GF-D8 (cell line): ENCODE measurements around the gene UNC13A.
A peak's percentile ranks its signal among the peaks of the same experiment; 100 is the strongest.

ENCODE experiments used
- DNase-seq: peaks from one replicate; lab custom pipeline; 2025; lab: John Stamatoyannopoulos, UW

The UNC13A gene

DNA sequence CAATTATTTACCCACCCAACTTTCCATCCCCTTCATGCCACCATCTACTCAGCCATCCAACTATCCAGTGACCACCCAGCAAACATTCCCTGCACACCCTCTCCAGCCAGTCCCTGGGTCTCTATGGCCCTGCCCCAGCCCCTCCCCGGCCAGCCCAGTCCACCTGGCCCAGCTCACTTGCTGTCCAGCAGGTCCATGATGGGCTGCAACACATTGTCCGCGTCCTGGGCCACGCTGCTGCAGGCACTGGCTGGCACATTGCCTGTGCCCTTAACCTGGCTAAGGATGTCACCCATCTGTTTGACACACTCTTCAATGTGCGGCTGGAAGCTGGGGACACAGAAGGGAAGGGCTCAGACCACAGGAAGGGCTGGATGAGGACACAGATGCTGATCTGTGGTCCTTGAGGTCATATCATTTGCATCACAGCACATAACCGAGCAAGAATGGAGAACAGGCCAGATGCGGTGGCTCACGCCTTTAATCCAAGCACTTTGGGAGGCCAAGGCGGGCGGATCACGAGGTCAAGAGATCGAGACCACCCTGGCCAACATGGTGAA lies 61.6 kb downstream of the UNC13A start:
- DNase-seq: no peak

DNA sequence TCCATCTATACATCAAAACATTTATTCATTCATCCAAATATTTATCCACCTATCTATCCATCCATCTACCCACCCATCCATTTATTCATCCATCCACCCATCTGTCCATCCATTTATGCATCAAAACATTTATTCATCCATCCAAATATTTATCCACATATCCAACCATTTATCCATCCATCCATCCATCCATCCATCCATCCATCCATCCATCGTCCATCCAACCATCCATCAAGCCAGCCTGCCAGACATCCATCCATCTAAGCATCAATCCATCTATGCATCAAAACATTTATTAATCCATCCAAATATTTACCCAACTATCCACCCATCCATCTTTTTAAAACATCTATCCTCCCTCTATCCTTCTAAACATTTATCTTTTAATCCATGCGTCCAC lies 62.2 kb downstream of the UNC13A start:
- DNase-seq: no peak

DNA sequence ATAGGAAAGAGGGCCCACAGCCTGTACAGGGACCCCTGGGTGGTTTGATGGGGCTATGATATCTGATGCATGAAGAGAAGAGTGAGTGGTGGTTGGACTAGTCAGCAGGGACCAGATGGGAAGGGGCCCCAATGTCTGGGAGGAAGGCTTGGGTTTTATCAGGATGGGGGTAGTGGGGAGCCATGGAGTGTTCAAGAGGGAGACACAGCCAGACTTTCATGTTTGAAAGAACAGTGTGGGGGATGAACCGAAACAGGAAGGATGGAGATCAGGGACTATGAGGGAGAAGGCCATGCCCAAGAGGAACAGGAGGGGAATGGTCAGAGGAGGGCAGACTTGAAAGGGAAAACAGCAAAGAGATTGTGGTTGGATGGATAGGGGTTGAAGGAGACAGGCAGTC lies 63.1 kb downstream of the UNC13A start:
- DNase-seq: no peak

DNA sequence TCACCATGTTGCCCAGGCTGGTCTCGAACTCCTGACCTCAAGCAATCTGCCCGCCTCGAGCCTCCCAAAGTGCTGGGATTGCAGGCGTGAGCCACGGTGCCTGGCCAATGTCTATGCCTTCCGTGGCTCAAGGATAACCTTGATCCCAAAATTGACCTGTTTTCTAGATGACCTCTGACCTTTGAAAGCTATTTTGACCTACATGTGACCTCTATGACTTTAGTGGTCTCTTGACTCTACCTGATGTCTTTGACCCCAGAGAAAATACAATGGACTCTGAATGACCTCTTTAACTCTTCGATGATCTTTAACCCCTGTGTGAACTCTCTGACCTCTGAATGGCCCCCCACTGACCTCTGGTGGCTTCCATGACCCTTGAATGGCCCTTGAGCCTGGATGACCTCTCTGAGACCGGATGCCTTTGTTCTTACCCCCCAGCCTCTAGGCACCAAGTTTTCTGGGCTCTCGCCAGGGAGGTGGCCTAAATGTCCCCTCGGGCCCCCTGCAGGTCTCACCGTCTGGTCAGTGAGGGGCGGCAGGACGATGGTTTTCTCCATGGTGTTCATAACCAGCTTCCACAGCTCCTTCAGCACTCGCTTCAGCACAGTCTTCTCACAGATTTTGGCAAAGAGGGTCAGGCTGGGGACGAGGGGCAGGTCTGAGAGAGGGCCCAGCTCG lies 63.7 kb downstream of the UNC13A start:
- DNase-seq: no peak

DNA sequence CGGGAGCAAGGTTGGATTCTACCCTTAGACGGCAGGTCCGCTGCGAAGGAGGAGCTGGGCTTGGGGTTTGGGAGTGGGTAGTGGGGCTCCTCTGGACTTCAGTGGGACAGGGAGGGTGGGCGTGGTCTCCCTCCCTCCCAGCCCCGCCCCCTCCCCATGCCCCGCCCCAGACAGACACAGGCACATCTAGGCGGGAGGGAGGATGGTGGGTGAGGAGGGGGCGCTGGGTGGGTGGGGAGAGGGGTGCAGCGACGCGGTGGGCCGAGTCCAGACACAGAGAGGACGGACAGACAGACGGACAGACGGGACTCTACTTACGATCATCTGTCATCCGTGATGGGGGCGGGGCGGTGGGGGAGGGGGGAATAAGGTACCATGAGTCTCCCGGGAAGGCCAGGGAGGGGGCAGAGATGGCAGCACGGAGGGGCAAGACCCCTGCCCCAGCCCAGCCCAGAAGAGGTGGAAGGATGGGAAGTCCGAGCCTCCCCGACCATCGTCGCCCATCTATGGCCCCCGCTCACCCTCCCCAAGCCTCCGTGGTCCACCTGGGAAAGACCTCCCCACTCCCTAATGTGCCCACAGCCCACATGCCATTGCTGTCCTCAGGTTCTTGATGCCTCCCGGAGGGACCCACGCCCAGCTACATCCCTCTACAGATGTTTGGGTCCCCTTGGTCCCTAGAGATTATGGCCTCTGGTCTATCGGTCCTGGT lies 64.8 kb downstream of the UNC13A start:
- DNase-seq: no peak

DNA sequence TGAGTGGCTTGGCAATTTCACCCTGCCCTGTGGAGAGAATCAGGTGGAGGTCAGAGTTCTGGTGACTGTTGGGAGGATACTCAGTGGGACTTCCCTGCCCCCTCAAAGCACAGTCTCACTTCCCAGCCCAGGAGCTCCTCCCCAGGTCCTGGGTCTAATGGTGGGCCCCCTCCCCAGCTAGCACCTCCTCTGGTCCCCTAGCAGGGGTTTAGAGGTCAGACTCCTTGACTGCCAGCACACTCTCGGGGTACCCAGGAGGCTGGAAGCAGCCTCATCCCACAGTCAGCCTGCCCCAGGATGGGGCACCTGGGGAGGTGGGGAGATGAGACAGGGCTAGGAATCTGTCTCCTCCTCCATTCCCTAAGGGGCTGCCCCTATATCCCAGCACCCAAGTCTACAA lies 67.5 kb downstream of the UNC13A start:
- DNase-seq: no peak

DNA sequence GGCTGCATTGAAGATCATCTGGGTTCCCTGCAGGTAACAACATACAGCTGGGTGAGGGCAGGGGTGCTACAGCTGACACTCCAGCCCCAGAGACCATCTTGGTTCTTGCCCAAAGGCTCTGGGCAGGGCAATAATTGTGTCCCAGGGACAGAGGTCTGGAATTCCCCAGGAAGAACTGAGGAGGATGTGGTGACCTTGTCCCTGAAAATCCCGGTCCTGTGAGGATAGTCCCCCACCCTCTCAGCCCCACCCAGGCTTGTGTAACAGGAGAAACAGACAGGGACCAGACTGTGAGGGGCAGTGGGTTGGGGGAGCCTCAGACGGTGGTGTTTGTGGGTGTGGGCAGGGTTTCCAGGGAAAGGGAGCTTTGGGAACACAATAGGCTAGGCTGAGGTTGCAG lies 69.2 kb downstream of the UNC13A start:
- DNase-seq: no peak

DNA sequence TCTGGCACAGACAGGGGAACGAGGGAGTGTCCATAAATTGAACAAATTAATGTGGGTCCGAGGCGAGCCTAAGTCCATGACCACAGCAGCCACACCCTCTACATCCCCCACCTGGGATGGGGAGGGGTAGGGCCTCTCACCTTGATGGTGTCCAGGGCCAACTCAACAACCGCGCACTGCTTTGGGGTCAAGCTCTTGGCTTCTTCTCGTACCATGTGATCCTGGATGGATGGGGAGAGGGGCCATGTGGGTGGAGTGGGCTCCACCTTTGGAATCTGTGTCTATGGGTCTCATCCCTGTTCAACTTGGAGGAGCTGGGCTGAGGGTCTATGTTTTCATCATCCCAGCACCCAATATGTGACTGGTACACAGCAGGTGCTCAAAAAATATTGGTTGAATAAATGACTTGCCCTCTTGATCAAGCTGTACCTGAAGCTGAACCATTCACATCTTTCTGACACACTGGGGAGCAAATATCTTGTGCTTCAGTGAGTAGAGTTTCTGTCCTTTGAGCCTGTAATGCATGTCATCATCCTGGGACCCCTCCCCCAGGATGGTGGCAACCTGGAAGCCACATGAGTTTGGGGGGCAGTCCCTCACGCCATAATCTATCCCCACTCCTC lies 69.8 kb downstream of the UNC13A start:
- no peak for DNase-seq

DNA sequence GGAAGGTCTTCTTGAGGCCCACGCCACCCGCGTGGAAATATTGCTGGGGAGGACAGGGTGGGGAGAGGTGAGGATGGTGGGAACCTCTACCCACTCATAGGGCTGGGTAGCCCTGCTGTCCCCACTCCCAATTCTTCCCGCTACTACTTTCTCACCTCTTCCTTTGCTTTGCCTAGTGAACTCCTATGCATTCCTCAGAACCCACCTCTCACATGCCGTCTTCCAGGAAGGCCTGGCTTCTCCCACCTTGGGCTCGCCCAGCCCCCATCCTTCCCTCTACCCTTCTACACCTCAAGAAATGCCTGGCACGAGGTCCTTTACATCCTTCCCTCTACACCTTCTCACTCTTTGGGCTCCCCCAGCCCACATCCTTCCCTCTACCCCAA lies 70.4 kb downstream of the UNC13A start:
- DNase-seq: no peak

DNA sequence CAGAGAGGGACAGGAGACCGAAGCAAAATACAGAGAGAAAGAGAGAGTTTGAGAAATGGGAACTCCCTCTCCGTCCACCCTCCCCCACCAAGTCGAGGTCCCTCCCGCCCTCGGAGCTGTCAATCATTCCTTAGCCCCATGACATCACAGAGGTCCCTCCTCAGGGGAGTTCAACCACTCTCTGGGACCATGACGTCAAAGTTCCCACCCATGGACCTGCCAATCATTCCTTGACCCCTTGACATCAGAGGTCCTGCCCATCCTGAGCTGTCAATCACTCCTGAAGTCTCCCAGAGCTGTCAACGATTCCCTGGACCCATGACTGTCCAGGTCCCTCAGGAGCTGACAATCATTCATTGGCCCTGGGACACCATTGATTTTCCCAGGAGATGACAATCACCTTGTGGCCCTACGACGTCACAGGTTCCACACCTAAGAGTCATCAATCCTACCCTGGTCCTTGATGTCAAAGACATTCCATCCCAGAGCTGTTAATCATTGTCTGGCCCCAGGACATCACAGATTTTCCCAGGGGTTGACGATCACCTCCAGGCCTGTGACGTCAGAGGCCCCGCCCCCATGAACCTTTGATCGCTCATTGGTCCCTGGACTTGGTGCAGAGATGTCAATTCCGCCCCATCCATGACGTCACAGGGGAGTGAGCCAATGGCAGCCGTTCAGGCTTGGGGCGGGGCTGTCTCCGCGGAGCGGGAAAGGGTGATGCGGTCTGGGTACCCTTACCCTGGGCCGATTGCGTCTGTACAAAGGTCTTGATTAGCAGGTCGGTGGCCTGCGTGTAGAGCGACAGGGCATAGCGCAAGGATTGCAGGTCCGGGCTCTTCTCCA lies 71.0 kb downstream of the UNC13A start:
- DNase-seq: no peak

DNA sequence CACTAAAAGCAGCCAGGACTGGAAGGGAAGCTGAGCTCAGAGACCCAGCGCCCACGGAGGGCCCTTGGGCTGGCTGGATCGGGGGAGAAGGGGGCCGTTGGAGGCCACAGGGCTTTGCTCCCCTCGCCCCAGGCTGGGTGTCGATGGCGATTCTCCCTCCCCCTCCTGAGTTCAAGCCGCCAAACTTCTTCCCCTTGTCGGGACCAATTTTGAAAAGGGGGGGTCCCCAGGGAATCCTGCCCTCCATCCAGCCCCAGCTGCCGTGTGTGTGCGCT lies 71.5 kb downstream of the UNC13A start:
- no peak for DNase-seq

DNA sequence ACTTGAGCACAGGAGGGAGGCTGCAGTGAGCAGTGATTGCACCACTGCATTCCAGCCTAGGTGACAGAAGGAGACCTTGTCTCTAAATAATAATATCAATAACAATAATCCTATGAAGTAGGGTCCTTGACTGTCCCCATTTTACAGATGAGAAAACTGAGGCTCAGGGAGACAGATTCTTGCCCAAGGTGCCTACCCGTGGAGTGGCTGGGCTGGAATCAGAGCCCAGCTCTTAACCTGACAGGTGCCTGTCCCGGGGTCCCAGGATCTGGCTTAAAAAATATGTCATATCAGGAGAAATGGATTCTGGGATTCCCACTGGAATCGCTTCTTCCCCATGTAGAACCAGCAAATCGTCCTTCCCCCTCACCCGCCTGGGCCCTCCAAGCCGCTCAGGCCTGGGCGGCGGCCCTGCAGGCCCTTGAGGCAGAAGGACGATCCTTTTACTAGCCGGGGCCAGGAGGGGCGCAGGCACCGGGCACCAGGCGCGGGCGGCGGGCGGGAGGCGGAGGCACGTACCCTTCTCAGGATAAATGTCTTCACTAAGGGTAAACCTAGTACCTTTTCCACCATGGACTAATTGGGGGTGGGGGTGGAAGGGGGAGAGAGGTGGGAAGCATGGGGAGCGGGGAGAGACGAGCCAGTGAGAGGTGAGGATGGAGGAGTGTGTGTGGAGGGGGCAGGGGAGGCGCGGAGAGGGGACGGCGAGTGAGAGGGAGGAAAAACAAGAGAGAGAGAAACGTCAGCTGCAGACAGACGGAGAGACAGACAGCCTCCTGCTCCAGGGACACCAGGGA lies 72.1 kb downstream of the UNC13A start:
- DNase-seq: no peak

DNA sequence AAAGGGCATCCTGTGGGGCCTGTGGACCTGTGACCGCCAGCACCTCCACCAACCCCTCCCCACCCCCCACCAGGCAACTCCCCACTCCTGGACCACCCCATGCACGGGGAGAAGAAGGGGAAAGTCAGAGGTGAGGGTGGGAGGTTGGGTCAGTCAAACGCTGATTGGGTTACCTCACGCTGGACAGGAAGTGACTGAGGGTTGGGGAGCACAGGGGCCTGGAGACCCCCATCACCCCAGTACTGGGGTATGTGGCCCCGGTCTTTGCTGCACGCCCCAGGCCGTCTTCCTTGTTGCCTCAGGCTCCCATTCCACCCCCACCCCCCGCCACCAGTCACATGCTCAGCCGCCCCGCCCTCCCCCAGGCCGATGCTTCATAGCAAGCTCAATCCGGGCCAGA lies 73.7 kb downstream of the UNC13A start:
- no peak for DNase-seq

DNA sequence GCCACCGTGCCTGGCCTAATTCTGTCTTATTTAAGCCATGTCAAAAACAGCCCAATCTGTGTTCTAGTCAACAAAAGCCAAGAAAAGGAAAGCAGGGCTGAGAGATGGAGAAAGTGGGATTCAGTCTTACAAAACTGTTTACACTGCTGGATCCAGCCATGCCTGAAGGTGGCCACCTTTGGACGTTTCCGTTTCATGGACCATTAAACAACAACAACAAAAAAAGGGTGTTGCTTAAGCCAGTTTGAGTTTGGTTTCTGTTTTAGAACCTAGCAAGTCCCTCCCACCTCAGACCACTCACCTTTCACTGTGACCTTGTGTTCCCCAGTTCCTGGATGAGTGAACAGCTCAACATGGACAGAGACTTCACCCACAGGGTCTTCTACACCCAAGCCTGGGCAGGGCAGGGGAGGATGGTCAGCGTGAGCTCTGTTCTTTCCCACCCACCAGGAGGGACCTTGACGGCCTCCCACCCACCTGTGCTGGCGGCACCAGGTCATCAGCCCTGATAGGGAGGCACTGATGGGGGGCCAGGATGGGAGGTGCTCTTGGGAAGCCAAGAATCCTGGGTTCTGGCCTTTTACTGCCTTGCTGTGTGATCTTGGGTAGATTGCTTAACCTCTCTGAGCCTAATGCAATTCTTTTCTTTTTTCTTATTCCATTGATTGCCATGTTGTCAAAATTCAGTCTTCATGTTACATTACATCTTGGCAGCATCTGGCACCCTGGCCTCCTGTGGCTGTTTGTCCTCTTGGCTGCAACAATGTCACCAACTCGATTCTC lies 76.5 kb downstream of the UNC13A start:
- DNase-seq: no peak

DNA sequence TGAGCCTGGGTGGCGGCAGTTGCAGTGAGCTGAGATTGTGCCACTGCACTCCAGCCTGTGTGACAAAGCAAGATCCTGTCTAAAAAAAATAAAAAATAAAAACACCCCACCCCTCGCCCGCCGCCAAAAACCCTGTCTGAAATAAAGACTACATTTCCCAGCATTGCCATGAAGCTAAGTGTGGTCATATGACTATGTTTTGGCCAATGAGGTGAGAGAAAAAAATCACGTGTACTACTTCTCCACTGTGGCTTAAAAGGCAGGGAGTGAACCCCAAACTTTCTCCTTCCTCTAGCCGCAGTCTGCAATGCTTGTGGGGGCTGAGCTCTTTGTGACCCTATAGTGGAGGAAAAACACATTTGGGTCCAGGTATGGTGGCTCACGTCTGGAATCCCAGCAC lies 77.8 kb downstream of the UNC13A start:
- no peak for DNase-seq

DNA sequence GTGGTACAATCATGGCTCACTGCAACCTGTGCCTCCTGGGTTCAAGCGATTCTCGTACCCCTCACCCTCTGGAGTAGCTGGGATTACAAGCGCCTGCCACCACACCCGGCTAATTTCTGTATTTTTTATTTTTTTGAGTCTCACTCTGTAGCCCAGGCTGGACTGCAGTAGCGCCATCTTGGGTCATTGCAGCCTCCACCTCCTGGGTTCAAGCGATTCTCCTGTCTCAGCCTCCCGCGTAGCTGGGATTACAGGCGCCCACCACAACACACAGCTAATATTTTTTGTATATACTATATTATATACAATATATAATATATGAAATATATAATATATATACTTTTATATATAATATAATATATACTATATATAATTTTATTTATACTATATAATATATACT lies 80.2 kb downstream of the UNC13A start:
- DNase-seq: no peak

DNA sequence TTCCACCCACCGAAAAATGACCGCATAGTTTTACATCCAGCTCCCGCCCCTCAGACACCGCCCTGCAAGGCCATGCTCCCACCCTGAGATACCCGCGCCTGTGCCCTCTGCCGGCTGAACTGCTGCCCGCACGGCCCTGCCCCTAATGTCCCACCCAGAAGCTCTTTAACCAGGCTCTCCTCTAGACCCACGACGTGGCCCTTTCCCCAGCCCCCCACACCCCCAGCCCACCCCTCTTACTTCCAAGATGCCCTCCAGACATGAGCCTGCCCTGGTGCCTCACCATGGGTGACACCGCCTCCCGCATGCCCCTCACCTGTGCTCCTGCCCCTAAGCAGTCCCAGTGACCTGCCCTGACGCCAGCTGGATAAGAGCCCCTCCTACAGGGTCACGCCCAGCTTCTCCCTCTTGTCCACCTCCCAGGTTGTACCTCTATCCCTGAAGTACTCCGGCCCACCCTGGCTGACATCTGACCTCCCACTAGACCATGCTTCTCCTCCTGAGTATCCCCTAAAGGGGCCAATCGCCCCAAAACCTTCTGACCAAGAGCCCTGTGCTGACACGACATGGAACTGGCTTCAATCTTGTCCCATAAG lies 81.5 kb downstream of the UNC13A start:
- no peak for DNase-seq

DNA sequence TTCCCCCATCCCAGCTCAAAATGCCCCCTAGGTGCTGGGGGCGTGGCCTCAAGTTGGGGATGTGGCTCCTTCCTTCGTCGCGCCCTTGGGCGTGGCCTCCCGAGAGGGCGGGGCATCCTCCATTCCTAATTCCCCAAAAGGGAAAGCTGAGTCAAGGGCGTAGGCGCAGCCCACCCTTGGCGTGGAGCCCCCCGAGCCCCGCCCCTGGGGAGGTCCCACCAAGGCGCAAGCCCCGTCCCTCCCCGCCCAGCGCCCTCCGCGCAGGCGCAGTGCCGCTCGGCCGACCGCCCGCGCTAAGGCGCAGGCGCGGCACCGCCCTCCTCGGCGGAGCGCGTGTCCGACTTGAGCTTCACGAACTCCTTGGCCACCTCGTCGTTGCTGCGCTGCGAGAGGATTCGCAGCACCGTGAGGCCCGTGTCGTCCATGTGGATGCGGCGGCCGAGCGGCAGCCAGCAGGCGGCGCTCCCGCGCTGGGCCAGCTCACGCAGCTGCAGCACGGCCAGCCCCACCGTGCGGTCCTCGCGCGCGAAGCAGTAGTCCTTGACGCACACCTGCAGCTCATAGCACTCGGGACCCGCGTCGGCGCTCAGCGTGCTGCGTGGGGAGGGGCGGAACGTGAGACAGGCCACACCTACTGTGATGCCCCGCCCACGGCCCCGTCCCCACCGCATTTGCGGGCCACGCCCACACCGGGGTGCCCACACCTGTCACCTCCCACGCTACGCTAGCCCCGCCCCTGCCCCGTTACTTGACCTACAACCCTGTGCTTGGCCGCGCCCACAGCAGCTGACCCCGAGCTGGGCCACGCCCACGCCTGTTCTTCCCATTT lies 82.2 kb downstream of the UNC13A start:
- peak; percentile 82 for DNase-seq

DNA sequence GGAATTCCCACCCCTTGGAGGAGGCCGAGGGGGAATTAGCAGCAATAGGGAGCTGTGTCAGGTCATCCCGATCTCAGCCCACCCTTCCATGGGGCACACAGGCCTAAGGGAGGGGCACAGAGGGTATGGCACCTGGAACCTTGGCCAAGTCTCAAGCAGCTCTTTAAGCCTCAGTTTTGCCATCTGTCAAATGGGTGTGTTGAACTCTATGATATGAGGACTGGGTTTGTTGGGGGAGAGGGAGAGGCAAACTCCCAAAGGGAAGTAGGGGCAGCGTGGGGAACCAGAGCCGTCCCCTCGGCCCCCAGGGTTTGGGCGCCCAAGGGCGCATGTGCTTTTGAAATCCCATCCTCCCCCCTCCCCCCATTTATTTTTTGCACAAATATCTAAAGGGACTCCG lies 83.0 kb downstream of the UNC13A start:
- no peak for DNase-seq
